Embryonic facial prominence (tissue), 1 donor: ENCODE measurements around the gene CLCN7.

Experiments
- DNase-seq: peaks from one replicate; pipeline ENCODE4 v3.0.0-alpha.2; 2016; ENCODE audit errors: extremely low spot score

Gene CLCN7

GRCh38 chr16:1464196-1464893 lies 10.5 kb downstream of the CLCN7 start:
- no peak for DNase-seq

DNA sequence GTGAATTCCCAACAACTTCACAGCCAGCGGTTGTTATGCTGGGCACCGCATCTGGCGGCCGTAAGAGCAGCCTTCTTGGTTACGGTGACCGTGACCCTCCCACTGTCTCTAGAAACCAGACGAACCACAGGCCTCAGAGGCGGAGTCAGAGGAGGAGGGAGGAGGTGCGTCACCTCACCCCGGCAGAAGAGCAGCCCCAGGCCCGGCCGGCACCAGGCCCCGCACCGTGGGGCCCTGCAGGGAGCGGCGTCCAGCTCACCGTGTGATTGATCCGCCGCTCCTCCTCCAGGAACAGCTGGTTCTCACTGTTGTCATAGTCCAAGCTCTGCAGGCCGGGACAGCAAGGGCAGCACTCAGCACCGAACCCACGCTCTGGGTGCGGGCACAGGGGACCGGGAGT lies 13.7 kb downstream of the CLCN7 start:
- DNase-seq, result no peak

GRCh38 chr16:1460602-1461138 lies 14.2 kb downstream of the CLCN7 start:
- no peak for DNase-seq

- DNase-seq, result no peak
Measured at GRCh38 chr16:1459967-1460366, 14.9 kb downstream of the CLCN7 start.

GRCh38 chr16:1458977-1459341 lies 15.9 kb downstream of the CLCN7 start:
- no peak for DNase-seq

GRCh38 chr16:1458336-1458976 lies 16.4 kb downstream of the CLCN7 start:
- DNase-seq, result no peak

- DNase-seq, result no peak
Measured at GRCh38 chr16:1457489-1458245, 17.2 kb downstream of the CLCN7 start.

DNA sequence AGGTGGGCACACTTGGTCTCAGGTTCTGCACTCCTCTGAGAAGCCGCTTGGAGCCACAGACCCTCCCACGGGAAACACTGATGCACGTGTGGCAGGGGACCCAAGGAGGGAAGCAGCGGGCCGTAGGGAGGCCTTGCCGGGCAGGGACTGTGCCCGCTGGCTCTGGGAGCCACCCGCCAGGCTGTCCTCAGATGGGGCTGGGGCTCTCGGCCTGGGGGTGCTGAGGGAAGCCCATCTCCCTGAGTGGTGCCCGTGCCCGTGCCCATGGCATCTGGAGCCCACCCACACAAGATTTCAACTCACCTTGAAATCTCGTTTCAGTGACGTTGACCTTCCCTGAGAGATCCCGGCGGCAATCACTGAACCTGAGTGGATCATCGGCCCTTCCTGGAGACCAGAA lies 17.9 kb downstream of the CLCN7 start:
- no peak for DNase-seq

GRCh38 chr16:1455190-1456171 lies 19.3 kb downstream of the CLCN7 start:
- DNase-seq, result no peak

DNA sequence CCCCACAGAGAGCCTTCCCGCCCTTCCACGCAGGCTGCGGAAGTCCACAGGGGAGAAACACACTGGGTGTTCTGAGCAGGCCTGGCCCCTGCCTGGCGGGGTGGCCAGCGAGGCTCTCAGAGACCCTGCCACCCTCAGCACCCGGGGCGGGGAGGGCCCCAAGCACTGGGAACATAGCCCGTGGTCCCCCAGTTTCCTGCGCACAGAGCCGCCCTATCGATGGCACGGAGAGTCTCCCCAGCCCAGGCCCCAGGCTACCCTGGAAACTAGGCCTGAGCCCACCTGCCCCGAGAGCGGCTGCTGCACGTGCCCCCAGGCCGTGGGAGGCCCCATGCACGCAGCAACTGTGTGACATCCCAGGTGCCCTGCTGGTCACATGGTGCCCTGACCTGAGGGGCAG lies 20.3 kb downstream of the CLCN7 start:
- DNase-seq, result no peak

- DNase-seq, result no peak
Measured at GRCh38 chr16:1453316-1453715, 21.5 kb downstream of the CLCN7 start.

DNA sequence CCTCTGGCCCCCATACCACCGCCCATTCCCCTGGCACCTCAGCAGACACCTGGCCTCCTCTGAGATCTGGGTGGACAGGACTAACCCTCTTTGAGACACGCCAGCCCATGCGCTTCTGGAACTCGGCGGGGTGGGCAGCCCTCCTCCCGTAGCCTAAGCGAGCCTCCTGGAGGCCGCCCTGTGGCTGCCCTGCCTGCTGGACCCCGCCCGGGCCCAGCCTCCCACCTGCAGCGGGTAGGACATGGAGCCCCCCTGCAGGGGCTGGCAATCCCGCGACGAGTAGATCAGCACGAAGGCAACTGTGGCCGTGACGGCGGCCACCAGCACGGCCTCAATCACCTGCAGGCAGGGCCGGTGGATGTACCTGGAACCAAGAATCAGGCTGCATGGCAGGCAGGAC lies 22.3 kb downstream of the CLCN7 start:
- no peak for DNase-seq

- no peak for DNase-seq
Measured at GRCh38 chr16:1451702-1452392, 23.0 kb downstream of the CLCN7 start.

GRCh38 chr16:1450841-1451240 lies 24.0 kb downstream of the CLCN7 start:
- no peak for DNase-seq

DNA sequence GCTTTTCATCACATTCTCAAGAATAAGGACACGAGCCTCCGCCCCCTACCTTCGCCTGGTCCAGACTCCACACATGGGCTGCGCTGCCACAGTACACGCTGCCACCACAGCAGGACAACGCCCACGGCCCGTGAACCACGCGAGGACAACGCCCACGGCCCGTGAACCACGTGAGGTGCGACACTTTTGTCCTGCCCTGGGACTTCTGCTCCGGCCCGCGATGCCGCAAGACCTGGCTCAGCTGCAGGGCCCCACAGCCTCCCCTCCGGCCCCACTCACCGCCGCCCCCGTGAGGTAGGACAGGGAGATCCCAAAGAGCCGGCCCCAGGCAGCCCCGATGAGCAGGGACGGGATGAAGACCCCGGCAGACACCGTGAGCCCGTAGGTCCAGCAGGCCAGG lies 24.6 kb downstream of the CLCN7 start:
- no peak for DNase-seq

GRCh38 chr16:1449201-1449788 lies 25.5 kb downstream of the CLCN7 start:
- DNase-seq, result no peak

GRCh38 chr16:1448536-1449116 lies 26.2 kb downstream of the CLCN7 start:
- DNase-seq, result no peak

GRCh38 chr16:1447965-1448364 lies 26.9 kb downstream of the CLCN7 start:
- no peak for DNase-seq

DNA sequence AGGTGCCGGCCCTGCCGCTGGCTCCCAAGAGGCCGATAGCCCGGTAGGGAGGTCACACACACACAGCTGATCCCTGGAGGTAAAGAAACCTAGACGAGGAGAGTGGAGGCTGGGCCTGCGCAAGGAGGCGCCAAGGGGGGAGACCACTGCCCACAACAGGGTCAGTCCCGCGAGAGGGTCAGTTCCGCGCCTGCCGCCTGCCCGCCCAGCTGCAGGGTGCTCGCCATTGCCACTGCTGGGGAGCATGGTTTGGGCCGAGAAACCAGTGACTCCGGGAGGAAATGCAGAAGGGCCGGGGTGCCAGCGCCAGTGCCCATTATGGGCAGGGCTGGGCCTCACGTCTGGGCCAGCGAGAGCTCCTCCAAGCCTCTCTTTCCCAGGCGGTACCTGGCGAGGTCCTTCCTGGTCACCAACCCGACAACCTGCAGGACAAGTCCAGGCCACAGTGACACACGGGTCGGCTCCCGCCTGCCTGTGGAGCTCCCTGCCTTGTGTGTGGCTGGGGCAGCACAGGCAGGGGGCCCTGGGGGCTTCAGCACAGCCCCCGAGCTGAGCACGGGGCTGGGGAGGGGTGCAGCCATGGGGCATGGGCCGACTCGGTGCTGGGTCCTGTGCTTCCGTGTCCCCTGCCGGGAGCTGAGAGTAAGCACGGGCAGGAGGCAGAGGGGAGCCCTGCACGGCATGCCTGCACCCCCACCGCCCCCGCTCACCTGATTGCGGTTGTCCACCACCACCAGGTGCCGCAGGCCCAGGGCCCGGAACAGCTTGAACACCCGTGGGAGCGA lies 28.3 kb downstream of the CLCN7 start:
- DNase-seq, result no peak
